Esophagus muscularis mucosa (tissue), 3 donors: ENCODE results near the gene IFT57.

Experiments used
- POLR2A ChIP-seq: fragments of 450-650 bp; IDR thresholded peaks from one replicate; pipeline ENCODE4 v1.6.1; 2017; ENCODE audit warnings: antibody characterized with exemption, moderate library complexity, mild to moderate bottlenecking, low read depth
- POLR2AphosphoS5 ChIP-seq, 2 donors: sonication (generic); formaldehyde crosslinking; IDR thresholded peaks; one replicate each; pipeline ENCODE4 v1.6.1; 2017; ENCODE audit warnings: antibody characterized with exemption in 2 of 2
- TF ChIP-seq, protein P1 (sequence below), 3 experiments: fragments of 200-600 bp in 2 of 3; fragments of 450-650 bp in 1 of 3; sonication (generic) in 2 of 3; IDR thresholded peaks; one replicate each; pipeline ENCODE4 v1.5.1; 2017 to 2019; ENCODE audit warnings: antibody characterized with exemption in 3 of 3, mild to moderate bottlenecking in 2 of 3, moderate library complexity in 1 of 3

DNA sequence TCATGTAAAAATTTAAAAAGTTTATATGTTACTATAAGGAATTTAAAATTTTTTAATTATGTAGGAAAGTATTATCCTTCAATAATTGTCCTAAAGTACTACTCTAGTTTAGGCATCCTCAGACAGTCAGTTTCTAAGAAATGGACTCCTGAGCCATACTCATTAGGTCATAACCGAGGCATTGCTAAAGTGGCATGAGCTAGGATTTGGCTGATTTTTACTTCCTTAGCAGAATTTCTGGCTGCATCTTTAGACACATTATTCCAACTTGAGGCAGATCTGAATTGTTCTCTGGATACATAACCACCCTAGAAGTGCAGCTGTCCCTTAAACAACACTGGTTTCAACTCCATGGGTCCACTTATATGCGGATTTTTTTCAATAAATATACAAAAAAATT is 38.3 kb downstream of the IFT57 start:
- TF ChIP-seq, protein P1, sequence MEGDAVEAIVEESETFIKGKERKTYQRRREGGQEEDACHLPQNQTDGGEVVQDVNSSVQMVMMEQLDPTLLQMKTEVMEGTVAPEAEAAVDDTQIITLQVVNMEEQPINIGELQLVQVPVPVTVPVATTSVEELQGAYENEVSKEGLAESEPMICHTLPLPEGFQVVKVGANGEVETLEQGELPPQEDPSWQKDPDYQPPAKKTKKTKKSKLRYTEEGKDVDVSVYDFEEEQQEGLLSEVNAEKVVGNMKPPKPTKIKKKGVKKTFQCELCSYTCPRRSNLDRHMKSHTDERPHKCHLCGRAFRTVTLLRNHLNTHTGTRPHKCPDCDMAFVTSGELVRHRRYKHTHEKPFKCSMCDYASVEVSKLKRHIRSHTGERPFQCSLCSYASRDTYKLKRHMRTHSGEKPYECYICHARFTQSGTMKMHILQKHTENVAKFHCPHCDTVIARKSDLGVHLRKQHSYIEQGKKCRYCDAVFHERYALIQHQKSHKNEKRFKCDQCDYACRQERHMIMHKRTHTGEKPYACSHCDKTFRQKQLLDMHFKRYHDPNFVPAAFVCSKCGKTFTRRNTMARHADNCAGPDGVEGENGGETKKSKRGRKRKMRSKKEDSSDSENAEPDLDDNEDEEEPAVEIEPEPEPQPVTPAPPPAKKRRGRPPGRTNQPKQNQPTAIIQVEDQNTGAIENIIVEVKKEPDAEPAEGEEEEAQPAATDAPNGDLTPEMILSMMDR (IDR thresholded peaks at IDR 0.05), result no peak
- TF ChIP-seq POLR2AphosphoS5 (IDR thresholded peaks at IDR 0.05) (no peak), POLR2A (no peak)
